Gastroesophageal sphincter (tissue), 3 donors: ENCODE measurements around the gene COLEC11.

Source experiments
- CTCF ChIP-seq, 4 experiments: fragments of 200-600 bp in 2 of 4; fragments of 450-650 bp in 2 of 4; sonication (generic) in 1 of 4; IDR thresholded peaks; one replicate each; pipeline ENCODE4 v1.5.1; 2017 to 2019; ENCODE audit warnings: antibody characterized with exemption in 4 of 4, mild to moderate bottlenecking in 2 of 4, moderate library complexity in 2 of 4
- POLR2AphosphoS5 ChIP-seq: sonication (generic); formaldehyde crosslinking; IDR thresholded peaks from one replicate; pipeline ENCODE4 v1.6.1; 2017; ENCODE audit warnings: antibody characterized with exemption

- TF ChIP-seq CTCF (IDR thresholded peaks at IDR 0.05) (no peak), POLR2AphosphoS5 (no peak)
Observed at GRCh38 chr2:3641181-3641580, 46.3 kb downstream of the COLEC11 start.
